Activated CD4-positive, alpha-beta T cell treated with anti-CD3 and anti-CD28 coated beads for 4 hours (primary cell): ENCODE measurements around the gene C1orf52.
"Not testable (repeated sequence)": the region's sequence is repeated elsewhere in the genome, so short reads cannot be mapped to it uniquely, and the experiment has no call there.

Experiments used
- DNase-seq, 2 donors: peaks; one replicate each; pipeline ENCODE4 v3.0.0-alpha.2; 2020

Gene C1orf52

DNA sequence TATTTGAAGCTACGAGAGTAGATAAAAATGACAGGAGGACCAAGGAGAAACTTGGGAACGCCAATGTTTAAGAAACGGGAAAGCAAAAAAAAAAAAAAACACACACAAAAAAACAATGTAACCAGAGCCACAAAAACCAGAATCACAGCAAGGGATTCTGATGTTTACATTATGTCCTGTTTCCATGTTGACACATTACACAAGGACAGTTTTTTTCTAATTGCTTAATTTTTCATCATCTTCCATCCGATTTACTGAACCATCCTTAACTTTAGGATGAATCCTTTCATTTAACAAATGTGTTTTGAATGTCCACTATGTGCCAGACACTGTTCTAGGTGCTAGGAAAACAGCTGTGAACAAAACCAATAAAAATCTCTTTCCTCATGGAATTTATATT lies 18.3 kb upstream of the C1orf52 start:
- DNase-seq = no peak

DNA sequence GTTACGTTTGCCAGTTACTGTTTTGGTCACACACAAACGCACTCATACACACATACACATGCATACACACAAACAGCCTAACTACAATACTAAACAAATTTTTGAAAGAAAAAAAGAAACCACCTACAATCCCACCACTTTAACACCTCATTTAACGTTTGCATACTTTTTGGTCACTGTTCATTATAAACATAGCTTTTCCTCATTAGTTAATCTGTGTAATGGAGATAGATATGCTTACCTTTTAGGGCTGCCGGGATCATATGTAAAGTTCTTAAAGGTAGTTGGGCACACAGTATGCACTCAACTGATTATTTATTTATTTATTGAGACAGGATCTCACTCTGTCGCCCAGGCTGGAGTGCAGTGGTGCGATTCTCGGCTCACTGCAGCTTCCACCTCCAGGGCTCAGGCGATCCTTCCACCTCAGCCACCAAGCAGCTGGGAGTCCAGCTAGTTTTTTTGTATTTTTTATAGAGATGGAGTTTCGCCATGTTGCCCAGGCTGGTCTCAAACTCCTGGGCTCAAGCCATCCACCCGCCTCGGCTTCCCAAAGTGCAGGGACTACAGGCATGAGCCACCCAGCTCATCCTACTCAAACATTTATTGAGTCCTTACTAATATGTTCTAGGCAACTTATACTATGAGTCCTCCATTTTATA lies 17.6 kb upstream of the C1orf52 start:
- no peak for DNase-seq

DNA sequence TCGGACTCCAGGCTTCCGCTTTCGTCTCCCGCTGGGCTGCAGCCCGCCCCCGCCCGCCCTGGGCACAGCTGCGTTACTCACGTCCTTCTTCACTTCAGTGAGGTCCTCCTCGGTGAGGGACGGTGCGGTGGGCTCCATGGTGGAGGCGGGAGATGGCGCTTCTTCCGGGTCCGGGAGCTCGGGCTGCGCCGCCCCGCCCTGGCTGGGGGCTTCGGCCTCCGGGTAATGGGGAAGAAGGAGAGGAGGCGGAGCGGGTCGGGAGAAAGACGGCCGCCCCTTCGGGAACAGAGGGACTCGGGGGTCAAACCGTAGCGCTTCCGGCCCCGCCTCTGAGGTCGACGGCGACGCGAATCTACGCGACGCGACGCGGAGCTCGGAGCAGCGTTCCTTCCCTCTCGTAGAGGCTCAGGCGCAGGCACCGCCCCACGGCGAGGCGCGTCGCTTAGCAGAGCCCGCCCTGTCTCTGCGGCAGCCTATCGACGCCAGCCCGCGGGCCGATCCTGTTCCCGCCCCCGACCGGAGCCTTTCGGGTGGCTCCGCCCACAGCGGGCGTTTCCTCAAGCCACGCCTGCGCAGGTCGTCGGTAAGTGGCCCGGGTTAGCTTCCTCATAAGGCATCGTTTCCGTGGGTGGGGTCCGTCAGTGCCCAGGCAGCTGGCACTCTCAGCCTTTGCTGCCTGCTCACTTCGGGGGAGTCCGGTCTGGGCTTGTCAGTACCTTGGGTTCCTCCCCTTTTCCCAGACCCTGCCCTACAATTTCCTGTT lies 16.9 kb upstream of the C1orf52 start, which contains the start of gene BCL10:
BCL10 (minus strand) TSS at position 418 of the 763 bp plus-strand sequence; CDS start at position 138, 280 bp downstream.
- peak; percentile 95 to 96 for DNase-seq

DNA sequence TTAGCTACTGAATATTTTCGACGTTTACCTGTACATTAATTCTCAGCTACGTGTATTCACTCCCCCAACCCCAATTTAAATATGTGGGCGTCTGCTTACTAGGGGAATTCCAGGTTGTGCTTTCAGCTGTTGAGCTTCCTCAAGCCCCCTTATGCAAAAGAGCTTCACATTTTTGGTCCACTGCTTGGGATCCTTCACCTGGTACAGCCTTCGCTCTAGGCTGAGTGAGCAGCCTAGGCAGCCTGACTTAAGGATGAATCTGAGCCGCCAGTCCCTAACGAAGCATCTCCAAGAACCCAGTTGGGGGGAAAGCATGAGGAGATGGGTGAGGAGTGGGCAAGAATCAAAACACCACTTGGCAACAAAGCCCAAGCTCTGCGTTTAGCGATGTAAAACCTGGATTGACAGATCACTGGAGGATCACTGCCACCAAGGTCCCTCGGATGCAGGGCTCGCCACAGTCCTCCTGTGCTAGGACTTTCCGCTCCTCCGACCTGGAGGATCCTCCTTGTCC lies 16.3 kb upstream of the C1orf52 start:
- DNase-seq = peak; percentile 24 to 26

DNA sequence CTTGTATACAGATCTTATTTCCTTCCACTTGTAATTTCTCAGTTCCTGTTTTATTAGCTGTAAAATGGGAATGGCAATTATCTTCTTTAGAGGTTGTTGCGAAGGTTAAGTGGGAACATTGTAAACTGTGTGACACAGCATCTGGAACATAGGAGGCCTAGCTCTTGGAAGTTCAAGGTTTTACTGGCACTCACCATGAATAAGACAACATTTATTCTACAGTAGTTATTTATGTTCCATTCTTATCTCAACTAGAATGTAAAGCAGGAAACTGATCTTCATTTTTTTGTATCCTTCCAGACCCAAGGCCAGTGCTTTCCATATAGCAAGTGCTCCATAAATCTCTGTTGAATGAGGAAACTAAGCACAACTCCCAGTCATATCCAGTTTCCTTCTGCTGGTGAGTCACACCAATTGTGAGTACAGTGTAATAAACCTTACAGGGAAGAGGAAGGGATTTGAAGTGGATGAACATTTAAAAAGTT lies 15.5 kb upstream of the C1orf52 start:
- no peak for DNase-seq

DNA sequence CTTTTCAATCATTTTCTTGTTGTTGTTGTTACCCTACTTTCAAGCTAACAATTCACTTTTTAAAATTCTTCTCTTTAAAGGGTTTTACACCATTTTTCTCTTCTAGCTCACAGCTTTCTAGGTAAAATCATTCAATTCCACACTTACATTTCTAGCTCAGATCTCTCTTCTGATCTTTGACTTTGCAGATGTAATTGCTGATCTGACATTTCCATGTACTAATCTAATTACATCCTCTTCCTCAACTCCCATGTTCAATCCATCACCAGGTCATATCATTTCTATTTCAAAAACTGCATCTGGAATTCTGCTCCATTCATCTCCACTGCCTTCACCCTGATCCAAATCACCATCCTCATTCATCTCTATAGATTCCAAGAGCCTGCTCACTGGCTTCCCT lies 13.9 kb upstream of the C1orf52 start:
- no peak for DNase-seq

DNA sequence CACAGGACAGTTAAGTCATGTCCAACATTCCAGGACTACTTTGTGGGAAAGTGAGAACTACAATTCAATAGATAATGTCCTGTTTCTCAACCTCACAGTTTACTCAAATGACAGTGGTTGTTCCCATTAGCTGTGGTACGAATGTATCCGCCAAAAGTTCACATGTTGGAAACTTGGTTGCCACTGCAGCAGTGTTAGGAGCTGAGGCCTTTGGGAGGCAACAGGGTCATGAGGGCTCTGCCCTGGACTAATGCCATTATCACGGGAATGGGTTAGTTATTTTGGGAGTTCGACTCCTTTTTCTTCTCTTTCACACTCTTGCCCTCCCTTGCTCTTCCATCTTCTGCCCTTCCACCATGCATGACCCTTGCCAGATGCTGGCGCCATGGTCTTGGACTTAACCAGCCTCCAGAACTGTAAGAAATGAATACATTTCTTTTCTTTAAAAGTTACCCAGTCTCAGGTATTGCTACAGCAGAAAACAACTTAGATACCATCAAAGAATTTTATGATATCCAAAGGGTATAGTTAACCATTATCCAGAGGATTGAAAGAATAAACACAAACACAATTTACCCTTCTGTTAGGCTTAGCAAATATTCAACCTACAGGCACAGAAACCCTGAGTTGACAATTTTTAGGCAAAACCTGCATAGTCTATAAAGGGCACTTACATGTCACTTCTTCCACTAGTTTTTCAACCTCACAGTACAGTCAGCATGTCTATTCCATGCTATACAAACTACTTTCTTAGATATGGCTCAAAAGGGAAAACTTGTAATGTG lies 9.5 kb upstream of the C1orf52 start:
- no peak for DNase-seq

DNA sequence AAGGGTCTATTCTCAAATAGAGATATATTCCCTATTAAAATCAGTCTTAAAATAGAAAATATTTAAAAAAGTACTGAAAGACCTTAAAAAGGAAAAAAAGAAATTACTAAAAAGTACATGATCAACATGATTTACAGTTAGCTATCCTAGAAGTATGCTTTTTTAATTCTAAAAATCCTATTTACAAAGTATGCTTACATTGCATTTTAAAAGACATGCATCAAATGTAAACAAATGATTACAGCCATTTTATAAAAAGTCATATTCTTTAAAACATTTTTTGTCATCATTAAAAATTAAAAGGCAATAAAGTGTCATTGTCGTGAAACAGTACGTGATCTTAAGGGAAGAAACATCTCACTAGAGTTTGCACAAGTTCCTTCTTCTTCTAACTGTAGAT lies 7.9 kb upstream of the C1orf52 start:
- DNase-seq = no peak

DNA sequence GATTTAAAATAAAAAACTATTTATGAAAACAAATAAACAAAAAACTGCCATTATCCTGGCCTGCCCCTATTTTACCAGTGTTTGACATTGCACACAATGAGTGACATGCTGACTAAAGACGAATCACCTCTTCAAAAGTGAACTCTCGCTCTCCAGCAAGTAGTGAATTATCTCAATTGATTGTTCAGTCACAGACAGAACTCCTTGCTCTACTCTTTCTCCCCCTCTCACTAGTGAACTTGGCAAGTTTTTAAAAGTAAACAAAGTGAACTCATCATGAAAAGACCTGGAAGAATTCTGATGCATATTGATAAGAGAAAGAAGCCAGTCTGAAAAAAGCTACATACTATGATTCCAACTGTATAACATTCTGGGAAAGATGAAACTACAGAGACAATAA lies 4.7 kb upstream of the C1orf52 start:
- no peak for DNase-seq

DNA sequence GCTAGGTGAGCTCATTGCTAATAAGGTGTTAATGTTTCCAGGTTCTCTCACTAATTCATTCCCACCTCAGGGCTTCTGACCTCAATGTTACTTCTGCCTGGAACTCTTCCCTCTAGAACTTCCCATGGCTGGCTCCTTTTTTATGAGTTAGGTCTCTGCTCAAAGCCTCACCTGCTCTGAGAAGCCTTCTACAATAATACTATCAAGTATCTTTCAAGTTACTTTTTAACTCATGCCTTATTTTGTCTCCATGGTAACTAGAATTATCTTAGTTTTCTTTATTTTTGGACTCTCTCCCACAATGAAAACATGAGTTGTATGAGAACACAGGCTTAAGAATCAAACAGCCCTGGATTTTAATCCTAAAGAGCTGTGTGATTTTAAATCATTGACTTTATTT lies 3.5 kb upstream of the C1orf52 start:
- no peak for DNase-seq

DNA sequence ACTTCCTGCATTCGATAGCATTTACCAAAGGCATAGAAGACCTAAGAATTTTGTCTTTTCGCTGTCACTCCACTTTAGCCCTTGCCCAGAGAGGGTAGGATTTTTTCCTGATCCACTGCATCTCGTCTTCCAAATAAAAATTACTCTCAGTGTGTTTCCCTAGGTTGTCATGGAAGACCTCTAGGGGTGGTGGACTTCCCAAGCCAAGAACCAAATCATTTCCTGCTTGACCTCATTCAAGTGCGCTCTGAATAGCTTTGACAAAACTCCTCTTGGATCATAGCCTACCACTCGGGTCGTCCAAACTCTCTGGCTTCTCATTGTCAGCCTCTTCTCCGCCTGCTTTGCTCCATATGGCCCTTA lies 431 bp upstream of the C1orf52 start:
- DNase-seq = no peak

DNA sequence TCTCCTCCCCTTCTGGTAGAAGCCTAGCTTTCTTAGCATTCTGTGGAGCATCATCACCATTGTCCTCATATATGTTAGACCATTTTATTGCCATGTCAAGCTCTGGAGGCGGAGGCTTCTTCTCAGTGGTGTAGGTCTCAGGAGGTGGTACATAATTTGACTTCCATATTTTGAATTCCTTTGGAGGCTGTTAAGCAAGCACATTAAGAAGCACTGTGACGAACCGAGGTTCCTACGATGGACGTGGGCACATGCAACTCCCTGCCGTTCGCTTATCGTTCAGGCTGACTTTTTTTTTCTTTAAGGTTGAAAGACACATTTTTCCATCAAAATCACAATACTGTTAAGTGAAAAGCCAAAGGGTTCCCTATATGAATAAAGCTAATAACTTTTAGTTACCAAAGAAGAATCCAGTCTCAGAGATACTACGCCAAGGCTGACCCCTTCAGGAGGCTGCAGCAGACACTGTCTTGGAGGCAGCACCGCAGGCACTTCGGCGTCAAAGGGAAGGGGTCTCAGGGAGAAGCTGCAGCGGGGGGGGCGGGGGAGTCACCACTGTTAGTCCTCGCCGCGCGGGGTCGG lies 835 bp downstream of the C1orf52 start:
- no peak for DNase-seq

DNA sequence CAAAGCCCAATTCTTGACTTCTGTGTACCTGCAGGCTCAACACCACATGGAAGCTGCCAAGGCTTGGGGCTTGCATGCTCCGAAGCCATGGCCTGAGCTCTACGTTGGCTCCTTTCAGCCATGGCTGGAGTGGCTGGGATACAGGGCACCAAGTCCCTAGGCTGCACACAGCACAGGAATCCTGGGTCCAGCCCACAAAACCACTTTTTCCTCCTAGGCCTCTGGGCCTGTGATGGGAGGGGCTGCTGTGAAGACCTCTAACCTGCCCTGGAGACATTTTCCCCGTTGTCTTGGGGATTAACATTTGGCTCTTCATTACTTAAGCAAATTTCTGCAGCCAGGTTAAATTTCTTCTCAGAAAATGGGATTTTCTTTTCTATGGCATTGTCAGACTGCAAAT lies 10.4 kb downstream of the C1orf52 start:
- not testable (repeated sequence) for DNase-seq

DNA sequence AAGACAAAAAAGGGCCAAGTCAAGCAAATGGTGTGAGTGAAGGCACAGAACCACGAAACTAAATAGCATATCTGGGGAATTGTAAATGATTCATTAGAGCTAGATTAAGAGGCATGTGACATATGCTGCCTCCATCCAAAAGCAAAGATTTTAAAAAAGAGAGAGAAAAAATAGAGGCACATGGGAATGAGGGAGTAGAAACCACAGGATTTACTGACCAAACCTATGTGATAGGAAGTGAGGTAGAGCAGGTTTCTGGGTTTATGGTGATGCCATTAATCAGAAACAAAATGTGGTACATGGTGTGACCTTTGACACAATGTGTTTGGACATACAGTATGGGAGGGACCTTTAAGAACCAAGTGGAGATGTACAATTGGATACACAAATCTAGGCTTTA lies 13.6 kb downstream of the C1orf52 start:
- DNase-seq = no peak

DNA sequence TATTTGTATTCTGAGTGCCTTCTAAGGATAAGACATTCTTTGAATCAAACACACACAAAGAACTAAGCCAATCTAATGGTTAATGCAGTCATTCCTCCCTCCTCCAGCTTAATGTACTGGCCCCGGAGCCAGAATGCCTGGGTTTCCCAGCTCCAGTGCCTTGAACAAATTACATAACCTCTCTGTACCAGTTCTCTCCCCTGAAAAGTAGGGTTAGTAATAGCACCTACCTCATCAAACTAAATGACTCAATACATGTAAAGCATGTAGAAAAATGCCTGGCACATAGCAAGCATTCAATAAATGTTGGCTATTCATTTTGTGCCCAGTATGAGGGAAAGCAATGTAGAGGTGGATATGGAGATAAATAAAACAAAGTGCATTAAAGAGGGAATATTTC lies 14.0 kb downstream of the C1orf52 start:
- DNase-seq = no peak

DNA sequence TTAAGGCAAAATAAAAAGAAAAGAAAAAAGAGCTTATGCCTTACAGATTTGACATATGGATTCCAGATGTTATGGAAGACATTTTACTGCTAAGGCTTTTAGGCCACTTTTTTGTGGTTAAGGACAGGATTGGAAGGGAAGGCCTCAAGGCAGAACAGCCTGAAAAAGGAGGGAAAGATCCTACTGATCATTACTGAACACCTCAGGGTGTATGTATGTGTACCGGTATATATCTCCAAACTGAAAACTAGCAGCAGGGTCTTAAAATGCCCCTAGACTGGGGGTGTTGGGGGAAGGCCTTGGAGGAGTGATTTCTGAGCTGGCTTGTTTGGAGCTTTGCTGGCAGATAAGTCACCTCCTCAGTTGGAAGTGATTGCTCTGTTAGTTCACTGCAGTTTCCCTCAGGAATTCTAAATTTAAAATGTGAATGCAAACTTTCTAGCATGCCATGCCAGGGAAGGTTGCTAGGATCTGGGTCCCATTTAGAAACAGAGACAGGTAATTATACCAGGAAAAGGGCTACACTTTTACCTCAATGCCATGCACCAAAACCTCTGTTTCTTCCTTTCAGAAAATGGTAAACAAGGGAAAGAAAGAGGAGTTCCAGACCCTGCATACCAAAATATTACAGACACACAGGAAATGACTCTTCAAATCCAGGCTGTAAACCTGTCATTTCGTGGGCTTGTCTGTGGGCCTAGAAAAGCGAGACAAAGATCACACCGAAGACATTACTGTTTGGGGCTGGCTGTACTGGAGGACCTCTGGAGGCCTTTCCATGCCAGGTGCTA lies 15.0 kb downstream of the C1orf52 start:
- DNase-seq = no peak

DNA sequence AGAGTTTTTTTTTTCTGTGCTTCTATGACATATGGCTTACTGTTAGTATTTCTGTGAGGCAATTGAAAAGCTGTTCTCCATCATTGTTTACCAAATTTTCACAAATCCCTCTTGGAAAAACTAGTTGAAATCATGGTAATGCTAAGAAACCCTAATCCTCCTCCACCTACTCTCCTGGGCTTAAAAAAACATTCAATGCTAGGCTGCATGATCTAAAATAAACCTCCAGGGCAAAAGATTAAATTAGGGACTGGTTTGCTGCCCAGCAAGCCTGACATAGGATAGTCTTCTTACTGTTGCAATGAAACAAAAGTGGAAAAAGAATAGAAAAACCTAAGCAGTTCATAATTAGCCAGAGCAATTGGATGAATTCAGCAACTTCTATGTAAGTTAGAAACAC lies 16.1 kb downstream of the C1orf52 start:
- DNase-seq = no peak

DNA sequence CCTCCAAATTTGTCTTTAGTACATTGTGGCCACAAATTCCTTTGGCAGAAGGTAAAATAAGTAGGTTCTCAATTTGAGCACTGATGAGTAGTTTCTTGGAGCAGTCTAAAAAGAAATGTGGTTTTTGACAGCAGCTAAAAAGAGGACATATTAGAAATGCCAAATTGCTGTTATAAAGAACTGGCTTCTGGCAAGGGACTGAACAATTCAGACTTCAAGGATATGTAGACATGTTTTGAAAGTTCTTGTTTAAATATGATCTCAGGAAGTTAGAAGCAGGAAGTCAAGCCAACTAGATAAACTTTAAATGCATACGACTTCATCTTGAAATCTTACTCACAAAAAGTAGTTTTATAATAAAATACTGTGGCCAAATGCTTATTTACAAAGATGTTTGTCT lies 18.8 kb downstream of the C1orf52 start:
- DNase-seq = no peak

DNA sequence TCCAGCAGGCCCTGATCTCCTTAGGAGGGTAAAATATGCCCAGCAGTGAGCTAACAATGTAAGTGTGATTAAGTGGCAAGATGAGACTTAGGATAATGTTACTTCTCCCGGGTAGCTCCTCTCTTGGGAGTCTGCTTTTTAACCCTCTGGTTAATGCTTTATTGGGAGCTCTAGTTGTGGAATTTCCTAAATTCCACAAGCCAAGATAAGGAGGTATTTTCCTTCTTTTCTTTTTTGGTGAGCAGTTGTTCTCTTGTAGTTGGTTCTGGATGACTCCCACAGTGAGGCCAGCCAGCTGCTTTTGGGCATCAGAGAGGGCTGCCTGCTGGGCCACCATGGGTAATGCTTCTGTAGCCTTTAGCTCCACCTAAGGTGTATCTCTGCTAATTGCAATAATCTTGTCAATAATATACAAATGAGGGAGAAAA lies 19.3 kb downstream of the C1orf52 start:
- no peak for DNase-seq

DNA sequence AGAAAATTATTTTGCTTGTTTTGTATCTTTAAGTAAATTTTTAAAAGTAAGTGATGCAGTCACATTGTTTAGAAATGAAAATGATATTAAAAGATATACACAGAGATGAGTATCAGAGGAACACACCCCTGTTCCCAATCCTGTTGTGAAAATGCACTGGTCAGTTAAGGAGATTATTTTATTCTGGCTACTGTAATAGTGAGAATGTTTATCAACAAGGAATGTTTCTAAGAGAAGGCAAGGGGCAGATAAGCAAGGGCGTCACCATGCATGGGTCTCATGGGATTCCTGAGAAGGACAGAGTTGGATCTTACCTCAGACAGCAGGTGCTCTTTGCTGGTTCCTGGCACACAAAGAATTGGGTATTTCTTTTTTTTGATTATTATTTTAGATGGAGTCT lies 21.8 kb downstream of the C1orf52 start:
- no peak for DNase-seq

DNA sequence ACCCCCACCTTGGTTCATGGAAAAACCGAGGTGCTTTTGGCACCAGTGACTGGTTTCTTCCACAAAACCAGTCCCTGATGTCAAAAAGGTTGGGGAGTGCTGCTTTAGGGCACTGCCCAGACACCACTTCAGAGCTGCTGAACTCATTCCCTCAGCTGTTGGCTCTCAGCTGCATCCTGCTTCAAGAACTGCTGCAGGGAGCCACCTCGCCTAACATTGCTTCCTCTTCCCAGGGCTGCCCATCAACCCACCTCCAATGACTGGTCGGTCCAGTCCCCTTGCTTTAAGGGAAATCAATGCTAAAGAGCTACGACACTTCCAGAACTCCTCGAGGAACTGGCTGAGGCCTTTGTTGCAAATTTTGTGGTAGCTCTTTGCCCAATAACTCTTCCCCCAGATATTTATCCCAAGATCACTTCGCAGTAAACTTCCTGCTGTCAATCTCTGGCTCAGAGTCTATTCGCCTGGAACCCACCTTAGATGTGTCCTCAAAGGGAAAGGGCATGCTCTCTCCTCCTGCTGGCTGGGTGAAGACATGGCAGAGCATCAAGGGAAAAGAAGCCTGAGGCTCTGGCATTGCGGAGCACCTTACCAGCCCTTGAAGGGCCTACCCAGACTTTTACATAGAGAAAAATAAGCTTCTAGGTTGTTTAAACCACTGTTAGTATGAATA lies 29.0 kb downstream of the C1orf52 start:
- DNase-seq = no peak
